ENCODE data around the gene FHIT. TPM values are rescaled to one million over a fixed set of nuclear protein-coding genes. Genes with fewer than 3 reads are reported as not detected.

The FHIT gene
- total and polyA plus RNA-seq, 10 of the 15 experiments (the other 5 are each of a cell fraction or from before 2014, with no cell fraction given): 4.2 to 14.9 (median 9.4) TPM

DNA sequence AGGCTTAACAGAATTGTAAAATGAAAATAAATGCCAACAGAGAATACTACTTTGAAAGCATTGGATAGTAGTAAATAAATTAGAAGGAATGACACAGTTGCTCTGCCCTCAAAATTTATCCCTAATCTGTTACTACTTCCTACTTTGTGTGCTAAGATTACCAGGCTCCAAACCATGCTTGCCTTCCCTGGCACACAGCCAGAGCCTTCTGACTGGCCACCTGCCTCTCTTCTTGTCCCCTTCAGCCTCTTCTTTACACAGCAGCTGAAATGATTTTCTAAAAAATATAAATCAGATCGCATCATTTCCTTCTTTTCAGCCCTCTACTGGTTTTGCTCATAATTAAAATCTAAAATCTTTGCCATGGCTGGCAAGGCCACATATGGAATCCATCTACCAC is 334.1 kb downstream of the FHIT start (continued):
- TF ChIP-seq PAX5 (IDR thresholded peaks at IDR 0.05; ENCODE audit: borderline replicate concordance, low read depth, low read length) (no peak), SREBF2 (IDR thresholded peaks at IDR 0.05; ENCODE audit: low read length) (no peak), CHD4 (IDR thresholded peaks at IDR 0.05) (no peak), RCOR1 (conservative IDR thresholded peaks at IDR 0.05; ENCODE audit: low read depth, low read length) (no peak)

DNA sequence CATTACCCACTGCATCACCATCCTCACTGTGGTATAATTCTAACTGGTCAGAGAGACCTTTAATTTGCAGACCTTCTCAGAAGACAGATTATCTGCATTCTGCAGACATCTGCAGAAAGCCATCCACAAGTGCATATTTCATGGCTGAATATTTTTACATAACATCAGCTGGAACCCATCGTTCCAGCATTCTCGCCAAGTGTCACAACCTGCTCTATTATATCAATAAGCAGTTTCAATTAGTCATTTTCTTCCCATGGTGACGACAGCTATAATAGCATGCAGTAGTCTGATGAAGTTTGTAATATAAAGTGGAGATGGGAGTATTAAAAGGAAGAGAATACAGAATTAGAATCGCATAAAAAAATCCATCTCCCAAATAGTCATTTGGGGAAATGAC is 334.7 kb downstream of the FHIT start:
- no peak overlapping the region for H2AFZ ChIP-seq (ENCODE audit: control insufficient read depth, low read depth, low read length)
- 66% methylated on average over 4 of the region's 4 CpGs for WGBS (ENCODE audit: insufficient coverage, insufficient replicate concordance, low lambda C conversion rate, missing lambda C conversion rate)
- no peak for DNase-seq (ENCODE audit: low read depth, low spot score)
- no peaks in the 10 kb centered on the region for H3K27me3 ChIP-seq (replicated peaks in 1 of 2; ENCODE audit: control insufficient read depth in 2 of 2, insufficient read depth in 2 of 2, low read length in 1 of 2)
- ChIA-PET RAD21 (ENCODE audit: unreplicated experiment) (no interaction called here), POLR2A (no interaction called here), CTCF (no interaction called here), SMC1A (ENCODE audit: uncharacterized antibody, unreplicated experiment) (interaction anchor here (0.7 to 1.0 kb wide), 2 partner anchors 465 to 719 kb away, joined by 3 to 4 read pairs; no protein-coding TSS in a partner anchor)
- ATAC-seq: no peak
- in situ Hi-C loops (cut with MboI) (no loop called here), intact Hi-C loops (cut with micrococcal nuclease; ENCODE audit: unreplicated experiment) (no loop called here)
- no peak for FAIRE-seq
- no peaks in the 10 kb centered on the region for H3K4me1 ChIP-seq (ENCODE audit: control insufficient read depth, insufficient read depth, low read length)
- H3K79me2 ChIP-seq (ENCODE audit: control insufficient read depth, insufficient read depth, low read length): no peaks in the 10 kb centered on the region
- H3K9me3 ChIP-seq (replicated peaks; ENCODE audit: control insufficient read depth, insufficient read depth, low read length): no peaks in the 10 kb centered on the region
- no peak overlapping the region for H3K9ac ChIP-seq (ENCODE audit: control insufficient read depth, insufficient read depth, low read length)
- TF ChIP-seq POLR2A (IDR thresholded peaks at IDR 0.05; ENCODE audit: low read depth, low read length): no peak
- no peak for TF ChIP-seq FOXM1 (IDR thresholded peaks at IDR 0.05; ENCODE audit: low read depth, low read length)
- no peak for TF ChIP-seq SPI1 (IDR thresholded peaks at IDR 0.05; ENCODE audit: borderline replicate concordance, insufficient read depth, low read depth, low read length)
- no peak for TF ChIP-seq TBL1XR1 (IDR thresholded peaks at IDR 0.05; ENCODE audit: low read depth, low read length)
- no peak for TF ChIP-seq ZBTB33 (IDR thresholded peaks at IDR 0.05)
- TF ChIP-seq SUPT20H (IDR thresholded peaks at IDR 0.05; ENCODE audit: borderline replicate concordance, control insufficient read depth, low read depth, low read length): no peak
- TF ChIP-seq MEF2B (IDR thresholded peaks at IDR 0.05; ENCODE audit: partially characterized antibody, poor library complexity, severe bottlenecking): no peak
- TF ChIP-seq EED (IDR thresholded peaks at IDR 0.05; ENCODE audit: low read depth): no peak
- TF ChIP-seq HDGF (IDR thresholded peaks at IDR 0.05): no peak
- TF ChIP-seq MTA3 (IDR thresholded peaks at IDR 0.05; ENCODE audit: borderline replicate concordance, low read length): no peak
- TF ChIP-seq NFIC (IDR thresholded peaks at IDR 0.05; ENCODE audit: low read depth, low read length): no peak
- TF ChIP-seq SREBF1 (IDR thresholded peaks at IDR 0.05; ENCODE audit: low read length): no peak
- no peak for TF ChIP-seq HDAC6 (IDR thresholded peaks at IDR 0.05; ENCODE audit: unreplicated experiment)
- H3K27ac ChIP-seq (ENCODE audit: control insufficient read depth, insufficient read depth): no peak overlapping the region
- BruUV-seq (replicated peaks): no TSS peak
- H3K4me2 ChIP-seq (ENCODE audit: control insufficient read depth, insufficient read depth): no peak overlapping the region
- H3K4me3 ChIP-seq: no peak overlapping the region
- no peaks in the 10 kb centered on the region for H3K36me3 ChIP-seq (ENCODE audit: control insufficient read depth in 2 of 2, insufficient read depth in 2 of 2, low read length in 1 of 2)
- no peaks in the 10 kb centered on the region for H4K20me1 ChIP-seq (ENCODE audit: control insufficient read depth, insufficient read depth)
